Fibroblast of skin of left quadriceps (primary cell): ENCODE results near the gene GTF3C6.
"Not testable (repeated sequence)": the region's sequence is repeated elsewhere in the genome, so short reads cannot be mapped to it uniquely, and the experiment has no call there.

ENCODE experiments used
- DNase-seq, 2 experiments: peaks; one replicate each; pipeline ENCODE4 v3.0.0-alpha.2; 2013; ENCODE audit warnings: low read depth in 2 of 2

The GTF3C6 gene

DNA sequence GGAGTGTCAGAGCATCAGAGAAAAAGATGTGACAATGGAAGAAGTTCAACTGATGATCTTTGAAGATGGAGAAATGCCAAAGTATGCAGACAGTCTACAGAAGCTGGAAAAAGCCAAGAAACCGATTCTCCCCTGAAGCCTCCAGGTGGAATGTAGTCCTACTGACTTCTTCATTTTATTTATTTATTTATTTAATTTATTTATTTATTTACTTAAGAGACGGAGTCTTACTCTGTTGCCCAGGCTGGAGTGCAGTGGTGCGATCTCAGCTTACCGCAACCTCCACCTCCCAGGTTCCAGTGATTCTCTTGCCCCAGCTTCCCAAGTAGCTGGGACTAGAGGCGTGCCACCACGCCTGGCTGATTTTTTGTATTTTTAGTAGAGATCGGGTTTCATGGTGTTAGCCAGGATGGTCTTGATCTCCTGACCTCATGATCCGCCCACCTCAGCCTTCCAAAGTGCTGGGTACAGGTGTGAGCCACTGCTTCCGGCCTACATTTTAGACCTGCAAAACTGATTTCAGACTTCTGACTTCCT is 21.1 kb downstream of the GTF3C6 start:
- DNase-seq: no peak

DNA sequence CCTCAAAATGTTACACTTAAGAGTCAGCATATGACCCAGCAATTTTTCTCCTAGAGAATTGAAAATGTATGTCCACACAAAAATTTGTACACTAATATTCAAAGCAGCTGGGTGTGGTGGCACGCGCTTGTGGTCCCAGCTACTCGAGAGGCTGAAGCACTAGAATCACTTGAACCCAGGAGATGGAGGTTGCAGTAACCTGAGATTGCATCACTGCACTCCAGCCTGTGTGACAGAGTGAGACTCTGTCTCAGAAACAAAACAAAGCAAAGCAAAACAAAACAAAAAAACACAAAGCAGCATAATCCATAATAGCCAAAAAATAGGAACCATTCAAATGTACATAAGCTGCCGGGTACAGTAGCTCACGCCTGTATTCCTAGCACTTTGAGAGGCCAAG is 21.7 kb downstream of the GTF3C6 start:
- no peak for DNase-seq

DNA sequence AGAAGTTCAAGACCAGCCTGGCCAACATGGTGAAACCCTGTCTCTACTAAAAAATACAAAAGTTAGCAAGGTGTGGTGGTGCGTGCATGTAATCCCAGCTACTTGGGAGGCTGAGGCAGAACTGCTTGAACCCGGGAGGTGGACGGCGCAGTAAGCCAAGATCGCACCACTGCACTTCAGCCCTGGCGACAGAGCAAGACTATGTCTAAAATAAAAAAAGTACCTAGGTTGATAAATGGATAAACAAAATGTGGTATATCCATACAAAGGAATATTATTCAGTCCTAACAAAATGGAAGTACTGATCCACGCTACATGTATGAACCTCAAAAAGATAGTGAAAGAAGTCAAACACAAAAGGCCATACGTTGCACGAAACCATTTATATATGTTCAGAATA is 22.1 kb downstream of the GTF3C6 start:
- DNase-seq: no peak

DNA sequence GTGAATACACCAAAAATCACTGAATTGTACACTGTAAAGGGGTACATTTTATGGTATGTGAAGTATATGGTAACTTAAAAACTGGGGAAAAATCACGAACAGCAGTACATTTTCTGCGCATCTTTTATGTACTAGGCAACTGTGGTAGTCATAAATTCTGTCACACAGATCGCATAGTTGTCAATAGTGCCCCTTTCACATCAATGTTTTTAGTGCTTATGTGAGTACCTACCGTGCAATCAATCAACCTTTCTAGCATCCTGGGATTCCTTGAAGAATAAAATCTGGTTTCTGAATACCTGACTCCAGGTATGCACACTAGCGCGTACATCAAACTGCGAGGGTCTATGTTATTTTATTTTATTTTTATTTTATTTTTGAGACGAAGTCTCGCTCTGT is 22.7 kb downstream of the GTF3C6 start:
- DNase-seq: no peak

DNA sequence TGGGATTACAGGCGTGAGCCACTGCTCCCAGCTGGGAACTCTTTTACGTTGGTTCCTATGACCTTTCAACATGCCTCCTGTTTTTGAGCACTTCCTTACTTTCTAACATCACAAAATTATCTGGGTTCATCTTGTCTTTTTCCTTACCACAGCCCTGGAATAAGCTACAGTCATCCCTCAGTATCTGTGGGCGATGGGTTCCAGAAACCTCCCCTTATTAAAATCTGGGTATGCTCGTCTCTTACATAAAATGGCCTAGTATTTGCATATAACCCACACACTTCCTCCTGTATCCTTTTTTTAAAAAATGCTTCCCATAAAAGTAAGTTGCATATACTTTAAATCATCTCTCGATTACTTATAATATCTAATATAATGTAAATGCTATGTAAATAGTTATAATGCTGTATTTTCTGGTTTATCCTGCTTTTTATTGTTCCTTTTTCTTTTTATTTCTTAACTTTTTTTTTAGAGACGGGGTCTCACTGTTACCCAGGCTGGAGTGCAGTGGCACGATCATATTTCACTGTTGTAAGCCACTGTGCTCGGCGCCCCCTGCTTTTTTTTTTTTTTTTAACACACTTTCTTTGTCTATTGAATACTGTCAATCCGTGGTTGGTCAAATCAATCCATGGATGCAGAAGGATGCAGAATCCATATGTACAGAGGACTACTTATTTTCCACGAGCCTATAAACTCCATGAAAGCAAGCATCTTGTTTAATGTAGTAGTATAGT is 32.5 kb downstream of the GTF3C6 start:
- no peak for DNase-seq

DNA sequence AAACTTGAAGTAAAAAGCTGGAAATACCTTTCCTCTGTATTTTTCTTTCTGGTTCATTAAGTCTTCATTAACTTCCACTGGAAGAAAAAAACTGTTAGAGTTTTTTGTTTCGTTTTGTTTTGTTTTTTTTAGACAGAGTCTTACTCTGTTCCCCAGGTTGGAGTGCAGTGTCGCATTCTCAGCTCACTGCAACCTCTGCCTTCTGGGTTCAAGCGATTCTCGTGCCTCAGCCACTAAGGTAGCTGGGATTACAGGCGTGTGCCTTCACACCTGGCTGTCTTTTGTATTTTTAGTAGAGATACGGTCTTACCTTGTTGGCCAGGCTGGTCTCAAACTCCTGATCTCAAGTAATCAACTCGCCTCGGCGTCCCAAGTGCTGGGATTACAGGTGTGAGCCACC is 38.2 kb downstream of the GTF3C6 start:
- no peak for DNase-seq

DNA sequence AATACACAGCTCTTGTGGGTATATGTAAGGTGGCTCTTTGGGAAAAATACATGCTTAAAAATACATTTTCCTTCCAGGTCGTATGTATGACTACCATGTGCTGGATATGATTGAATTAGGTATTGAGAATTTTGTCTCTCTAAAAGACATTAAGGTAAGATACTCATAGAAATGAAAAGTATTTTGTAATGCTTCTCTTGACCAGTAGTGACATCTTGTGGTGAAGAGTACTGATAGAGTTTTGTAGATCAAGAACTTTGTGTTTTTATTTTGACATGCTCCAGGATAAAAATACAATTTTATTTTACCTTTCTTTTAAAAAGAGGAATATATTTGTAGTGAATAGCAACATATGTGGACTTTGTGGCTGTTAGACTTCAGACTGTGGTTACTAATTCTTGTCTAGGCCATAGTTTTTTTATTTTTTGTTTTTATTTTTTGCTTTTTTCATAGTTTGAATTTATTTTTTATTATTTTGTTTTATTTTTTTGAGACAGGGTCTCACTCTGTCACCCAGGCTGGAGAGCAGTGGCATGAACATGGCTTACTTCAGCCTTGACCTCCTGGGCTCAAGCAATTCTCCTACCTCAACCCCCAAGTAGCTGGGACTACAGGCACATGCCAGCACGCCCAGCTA is 41.2 kb downstream of the GTF3C6 start:
- DNase-seq: peak in 1 of 2 experiments; percentile 11

DNA sequence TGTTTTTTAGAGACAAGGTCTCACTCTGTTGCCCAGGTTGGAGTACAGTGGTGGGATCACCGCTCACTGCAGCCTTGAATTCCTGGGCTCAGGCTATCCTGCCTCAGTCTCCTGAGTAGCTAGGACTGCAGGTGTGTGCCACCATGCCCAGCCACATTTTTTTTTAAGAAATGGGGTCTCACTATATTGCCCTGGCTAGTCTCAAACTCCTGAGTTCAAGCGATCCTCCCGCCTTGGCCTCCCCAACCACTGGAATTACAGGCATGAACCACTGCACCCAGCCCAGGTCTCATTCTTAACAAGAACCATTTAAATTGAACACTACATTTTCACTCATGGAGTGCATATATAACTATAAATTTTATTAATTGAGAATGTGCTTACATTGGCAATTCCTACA is 43.8 kb downstream of the GTF3C6 start:
- no peak for DNase-seq

DNA sequence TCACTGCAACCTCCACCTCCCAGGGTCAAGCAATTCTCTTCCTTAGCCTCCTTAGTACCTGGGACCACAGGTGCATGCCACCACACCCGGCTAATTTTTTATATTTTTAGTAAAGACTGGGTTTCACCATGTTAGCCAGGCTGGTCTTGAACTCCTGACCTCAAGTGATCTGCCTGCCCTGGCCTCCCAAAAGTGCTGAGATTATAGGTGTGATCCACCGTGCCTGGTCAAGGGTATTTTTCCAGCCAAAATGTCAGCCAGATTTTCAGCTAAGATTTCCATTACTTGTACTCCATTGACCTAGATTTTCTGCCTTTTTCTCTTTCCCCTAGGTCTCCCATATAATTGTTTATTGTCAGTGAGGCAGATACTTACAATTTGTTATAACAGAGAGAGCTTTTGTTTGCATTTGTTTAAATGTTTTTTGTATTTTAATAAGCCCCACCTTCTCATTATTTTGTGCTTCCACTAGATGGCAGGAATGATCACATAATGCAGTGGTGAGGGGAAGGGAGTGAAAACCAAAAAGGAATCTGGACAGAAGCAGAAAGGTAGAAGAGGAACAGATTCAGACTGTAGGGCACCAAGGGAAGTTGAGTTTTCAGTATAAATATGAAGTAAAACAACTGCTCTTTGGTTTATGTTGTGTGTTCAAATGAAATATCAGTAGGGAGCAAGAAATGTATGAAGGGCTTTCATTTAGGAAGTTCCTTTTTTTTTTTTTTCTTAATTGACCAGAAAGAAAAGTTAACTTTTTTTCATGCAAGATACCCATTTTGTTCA is 53.0 kb downstream of the GTF3C6 start:
- DNase-seq: peak; percentile 18 to 30

DNA sequence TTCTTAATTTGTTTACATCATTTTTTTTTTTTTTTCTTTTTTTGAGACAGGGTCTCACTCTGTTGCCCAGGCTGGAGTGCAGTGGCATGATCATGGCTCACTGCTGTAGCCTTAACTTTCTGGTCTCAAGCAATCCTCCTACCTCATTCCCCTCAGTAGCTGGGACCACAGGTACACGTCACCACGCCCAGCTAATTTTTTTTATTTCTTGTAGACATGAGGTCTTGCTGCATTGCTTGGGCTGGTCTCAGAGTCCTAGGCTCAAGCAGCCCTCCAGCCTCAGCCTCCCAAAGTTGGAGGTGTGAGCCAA is 53.6 kb downstream of the GTF3C6 start:
- no peak for DNase-seq

DNA sequence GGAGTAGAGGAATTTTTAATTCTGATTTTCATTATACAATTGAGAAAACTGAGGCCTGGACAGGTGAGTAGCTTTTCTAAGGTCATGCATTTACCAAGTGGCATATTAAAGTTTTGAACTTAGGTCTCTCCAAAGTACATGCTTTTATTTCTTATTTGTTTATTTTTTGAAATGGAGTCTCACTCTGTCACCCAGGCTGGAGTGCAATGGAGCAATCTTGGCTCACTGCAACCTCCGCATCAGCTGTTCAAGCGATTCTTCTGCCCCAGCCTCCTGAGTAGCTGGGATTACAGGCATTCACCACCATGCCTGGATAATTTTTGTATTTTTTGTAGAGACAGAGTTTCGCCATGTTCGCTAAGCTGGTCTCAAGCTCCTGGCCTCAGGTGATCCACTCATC is 54.0 kb downstream of the GTF3C6 start:
- not testable (repeated sequence) for DNase-seq

DNA sequence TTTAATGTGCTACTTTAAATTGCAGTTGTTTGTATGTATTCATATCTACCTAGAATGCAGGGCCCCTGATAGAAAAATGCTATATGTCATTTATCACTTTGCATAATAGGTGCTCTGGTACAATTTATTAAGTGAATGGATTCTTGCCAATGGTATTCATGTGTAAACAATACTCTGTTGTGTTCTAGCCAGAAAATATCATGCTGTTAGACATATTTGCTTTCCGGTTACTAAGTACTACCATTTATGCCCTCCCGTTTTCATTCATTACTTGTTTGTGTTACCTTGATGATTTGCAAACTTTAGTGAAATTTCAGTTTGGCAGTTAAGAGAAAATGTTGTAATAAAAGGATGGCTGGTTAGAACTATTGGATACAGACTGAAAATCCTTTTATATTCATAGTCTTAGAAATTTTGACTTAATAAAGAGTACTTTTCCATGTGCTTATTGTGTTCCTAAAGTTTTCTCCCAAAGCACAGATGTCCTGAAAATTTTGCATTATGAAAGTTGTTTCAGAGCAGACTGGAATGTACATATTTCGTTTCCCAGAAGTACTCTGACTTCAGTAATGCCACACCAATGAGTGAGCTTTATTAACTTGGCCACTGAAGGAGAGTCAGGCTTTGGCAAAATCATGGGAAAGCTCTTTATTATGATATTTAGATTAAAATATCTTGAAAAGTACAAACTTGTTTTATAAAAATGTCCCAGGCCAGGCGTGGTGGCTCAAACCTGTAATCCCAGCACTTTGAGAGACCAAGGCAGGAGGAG is 54.8 kb downstream of the GTF3C6 start:
- no peak for DNase-seq

DNA sequence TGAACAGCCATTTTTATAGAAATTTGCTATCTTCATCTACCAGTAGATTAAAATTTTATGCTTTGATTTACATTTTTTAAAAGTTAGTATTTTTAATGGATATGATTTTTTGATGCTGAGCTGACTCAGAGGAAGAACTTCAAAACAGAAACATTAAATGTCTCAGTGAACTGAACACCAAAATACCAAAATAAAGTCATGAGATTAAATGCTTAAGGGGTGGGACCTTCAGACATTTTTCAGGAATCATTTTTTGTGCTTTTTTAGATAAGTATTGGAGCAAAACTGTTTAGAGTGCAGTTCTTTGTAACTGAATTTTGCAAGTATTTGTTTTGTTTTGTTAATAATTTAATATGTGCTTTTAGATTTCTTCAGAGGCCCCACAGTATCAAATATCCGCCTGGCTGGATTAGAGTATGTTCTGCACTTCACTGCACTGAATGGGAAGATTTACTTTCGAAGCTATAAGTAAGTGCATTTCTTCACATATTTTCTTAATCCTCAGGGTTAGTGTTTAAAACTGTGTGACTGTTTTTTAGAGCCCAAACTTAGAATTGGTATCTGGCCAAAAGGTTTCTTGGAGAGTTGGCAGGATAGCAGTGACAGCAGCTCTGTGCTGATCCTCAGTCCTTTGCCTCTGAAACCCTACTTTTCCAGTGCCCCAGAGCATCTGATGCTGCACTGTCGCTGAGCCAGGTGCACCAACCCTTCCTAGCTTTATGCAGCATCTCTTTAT is 57.1 kb downstream of the GTF3C6 start:
- no peak for DNase-seq

DNA sequence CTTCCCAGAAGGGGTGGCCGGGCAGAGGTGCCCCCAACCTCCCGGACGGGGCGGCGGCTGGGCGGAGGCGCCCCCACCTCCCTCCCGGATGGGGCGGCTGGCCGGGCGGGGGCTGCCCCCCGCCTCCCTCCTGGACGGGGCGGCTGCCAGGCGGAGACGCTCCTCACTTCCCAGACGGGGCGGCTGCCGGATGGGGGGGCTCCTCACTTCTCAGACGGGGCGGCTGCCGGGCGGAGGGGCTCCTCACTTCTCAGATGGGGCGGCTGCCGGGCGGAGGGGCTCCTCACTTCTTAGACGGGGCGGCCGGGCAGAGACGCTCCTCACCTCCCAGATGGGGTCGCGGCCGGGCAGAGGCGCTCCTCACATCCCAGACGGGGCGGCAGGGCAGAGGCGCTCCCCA is 58.7 kb downstream of the GTF3C6 start:
- not testable (repeated sequence) for DNase-seq
